GM12875 (cell line): ENCODE measurements around the gene IL18.
"Not testable (repeated sequence)": the region's sequence is repeated elsewhere in the genome, so short reads cannot be mapped to it uniquely, and the experiment has no call there.

ENCODE experiments used
- H3K4me3 ChIP-seq: one replicate; pipeline ENCODE4 v1.5.1; 2011; ENCODE audit warnings: low read depth, low read length, control low read depth
- TF ChIP-seq, protein P1 (sequence below): IDR thresholded peaks from 2 replicates; pipeline ENCODE4 v1.5.1; 2011; ENCODE audit warnings: low read depth, mild to moderate bottlenecking, control low read depth, inconsistent platforms, low read length, moderate library complexity, borderline replicate concordance; ENCODE audit not compliant: insufficient read depth

The IL18 gene

DNA sequence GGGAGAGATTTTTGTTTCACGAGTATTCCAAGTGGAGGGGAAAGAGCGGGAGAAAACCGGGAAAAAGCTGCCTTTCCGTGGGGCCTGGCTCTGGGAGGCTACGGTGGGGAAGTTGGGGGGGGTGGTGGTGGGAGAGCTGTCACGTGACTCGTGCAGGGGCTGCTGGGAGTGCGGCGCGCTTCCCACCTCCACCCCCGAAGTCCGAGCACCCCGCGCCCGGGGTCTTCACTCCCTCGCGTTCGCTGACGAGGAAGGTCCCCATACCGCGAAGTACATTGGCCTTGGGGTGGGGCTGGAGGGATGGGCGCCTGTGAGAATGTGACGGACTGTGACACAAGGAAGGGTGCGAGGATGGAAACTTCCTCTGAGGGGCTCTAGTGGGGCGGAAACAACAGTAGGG, 3.3 kb upstream of the IL18 start, which contains the start of gene TEX12:
TSS of gene TEX12 (plus strand) at position 228 of the 400 bp plus-strand sequence. CDS start 1,897 bp downstream, outside the sequence.
- TF ChIP-seq, protein P1, sequence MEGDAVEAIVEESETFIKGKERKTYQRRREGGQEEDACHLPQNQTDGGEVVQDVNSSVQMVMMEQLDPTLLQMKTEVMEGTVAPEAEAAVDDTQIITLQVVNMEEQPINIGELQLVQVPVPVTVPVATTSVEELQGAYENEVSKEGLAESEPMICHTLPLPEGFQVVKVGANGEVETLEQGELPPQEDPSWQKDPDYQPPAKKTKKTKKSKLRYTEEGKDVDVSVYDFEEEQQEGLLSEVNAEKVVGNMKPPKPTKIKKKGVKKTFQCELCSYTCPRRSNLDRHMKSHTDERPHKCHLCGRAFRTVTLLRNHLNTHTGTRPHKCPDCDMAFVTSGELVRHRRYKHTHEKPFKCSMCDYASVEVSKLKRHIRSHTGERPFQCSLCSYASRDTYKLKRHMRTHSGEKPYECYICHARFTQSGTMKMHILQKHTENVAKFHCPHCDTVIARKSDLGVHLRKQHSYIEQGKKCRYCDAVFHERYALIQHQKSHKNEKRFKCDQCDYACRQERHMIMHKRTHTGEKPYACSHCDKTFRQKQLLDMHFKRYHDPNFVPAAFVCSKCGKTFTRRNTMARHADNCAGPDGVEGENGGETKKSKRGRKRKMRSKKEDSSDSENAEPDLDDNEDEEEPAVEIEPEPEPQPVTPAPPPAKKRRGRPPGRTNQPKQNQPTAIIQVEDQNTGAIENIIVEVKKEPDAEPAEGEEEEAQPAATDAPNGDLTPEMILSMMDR = no peak

DNA sequence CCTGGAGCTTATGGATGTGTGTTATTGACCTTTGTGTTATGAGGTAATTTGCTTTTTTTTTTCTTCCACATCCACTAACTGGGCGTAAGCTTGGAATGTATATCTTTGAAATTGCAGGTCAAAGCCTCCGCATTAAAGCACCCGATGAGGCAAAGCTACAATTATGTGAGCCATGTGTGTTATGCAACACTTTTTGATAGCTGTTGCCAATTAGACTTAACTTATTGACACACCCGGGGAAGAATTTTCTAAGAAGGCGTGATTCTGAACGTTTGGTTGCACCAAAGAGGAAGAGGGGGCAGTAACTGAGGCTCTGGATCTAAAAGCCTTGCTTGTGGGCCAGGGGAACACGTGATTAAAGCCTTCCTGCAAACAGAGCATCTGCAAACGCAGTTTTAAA, 2.7 kb upstream of the IL18 start:
- TF ChIP-seq, protein P1 = no peak

More for the DNA sequence above, 3.3 kb upstream of the IL18 start, which contains the start of gene TEX12:
- no peak within 1 kb of the TSS for H3K4me3 ChIP-seq

DNA sequence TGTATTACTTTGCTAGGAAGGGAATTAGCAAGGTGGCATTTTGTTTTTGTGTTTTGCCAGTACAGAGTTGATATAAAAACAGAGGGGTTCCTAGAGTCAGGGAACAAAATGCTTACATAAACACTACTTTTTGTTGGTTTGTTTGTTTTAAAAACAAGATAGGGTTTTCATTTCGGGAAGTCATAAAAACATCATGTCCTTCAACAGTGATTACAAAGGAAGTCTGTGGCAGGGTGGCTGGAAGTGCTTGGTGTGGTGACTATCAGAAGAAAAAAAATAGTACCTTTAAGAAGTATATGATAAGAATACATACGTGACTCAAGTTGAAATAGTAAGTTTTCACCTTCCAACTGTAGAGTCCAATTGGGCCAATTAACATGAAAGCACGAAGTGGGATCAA, 1.2 kb upstream of the IL18 start:
- TF ChIP-seq, protein P1 = no peak
- H3K4me3 ChIP-seq = no peak overlapping the region

More for the DNA sequence above, 2.7 kb upstream of the IL18 start:
- no peak overlapping the region for H3K4me3 ChIP-seq

DNA sequence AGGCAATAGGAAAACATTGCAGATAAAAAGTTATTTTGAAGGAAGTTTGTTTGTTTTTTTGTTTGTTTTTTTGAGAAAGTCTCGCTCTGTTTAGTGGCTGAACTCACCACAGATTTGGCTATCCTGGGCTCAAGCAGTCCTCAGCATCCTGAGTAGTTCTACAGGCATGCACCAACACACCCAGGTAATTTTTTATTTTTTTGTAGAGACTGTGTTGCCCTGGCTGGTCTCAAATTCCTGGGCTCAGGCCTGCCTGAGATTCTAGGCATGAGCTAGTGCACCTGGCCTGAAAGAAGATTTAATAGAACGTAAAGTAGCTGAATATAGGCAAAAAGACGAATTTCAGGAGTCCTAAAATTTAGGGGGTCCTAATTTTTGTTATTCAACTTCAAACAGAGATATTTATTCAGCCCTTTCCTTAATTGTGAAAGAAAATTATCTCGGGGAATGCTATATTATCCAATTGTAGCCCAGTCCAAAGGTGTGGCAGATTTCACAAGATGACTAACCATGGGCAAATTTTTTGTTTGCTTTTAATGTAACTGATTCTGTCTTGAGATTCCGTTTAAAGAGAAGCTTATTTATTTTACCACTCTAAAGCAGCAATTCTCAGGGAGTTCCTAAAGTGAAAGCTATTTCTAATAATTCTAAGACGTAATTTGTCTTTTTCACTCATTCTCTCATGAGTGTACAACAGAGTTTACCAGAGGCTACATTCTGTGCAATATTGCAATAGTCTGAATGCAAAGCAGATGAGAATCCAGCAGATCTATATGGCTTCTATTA, 940 bp downstream of the IL18 start:
- no peak overlapping the region for H3K4me3 ChIP-seq
- TF ChIP-seq, protein P1 = no peak

DNA sequence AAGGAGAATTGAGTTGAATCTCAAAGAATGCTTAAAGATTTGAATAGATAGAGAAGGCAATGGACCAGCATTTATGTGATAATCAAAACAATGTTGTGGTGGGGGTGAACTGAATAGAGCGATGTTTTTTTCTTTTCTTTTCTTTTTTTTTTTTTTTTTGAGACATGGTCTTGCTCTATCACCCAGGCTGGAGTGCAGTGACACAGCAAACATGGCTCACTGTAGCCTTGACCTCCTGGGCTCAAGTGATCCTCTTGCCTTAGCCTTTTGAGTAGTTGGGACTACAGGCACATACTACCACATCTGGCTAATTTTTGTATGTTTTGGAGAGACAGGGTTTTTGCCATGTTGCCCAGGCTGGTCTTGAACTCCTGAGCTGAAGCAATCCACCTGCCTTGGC, 1.7 kb downstream of the IL18 start:
- not testable (repeated sequence) for H3K4me3 ChIP-seq

DNA sequence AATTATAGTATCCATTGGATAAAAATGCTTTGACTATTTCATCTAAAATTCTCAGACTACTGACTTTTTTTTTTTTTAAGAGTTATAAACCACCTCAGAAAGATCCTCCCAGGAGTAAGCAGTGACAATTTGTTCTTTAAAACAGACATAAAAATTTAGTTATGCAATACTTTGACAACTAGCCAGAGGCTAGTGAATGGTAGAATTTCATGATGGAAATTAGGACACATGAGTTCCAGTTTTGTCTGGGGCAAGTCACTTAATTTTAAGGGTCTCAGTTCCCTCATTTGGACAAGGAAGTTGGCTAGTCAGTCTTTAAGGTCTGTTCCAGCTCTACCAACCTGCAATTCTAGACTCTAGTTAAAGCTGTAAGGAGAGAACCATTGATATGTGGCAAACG, 2.9 kb downstream of the IL18 start:
- TF ChIP-seq, protein P1 = no peak
- no peak overlapping the region for H3K4me3 ChIP-seq

DNA sequence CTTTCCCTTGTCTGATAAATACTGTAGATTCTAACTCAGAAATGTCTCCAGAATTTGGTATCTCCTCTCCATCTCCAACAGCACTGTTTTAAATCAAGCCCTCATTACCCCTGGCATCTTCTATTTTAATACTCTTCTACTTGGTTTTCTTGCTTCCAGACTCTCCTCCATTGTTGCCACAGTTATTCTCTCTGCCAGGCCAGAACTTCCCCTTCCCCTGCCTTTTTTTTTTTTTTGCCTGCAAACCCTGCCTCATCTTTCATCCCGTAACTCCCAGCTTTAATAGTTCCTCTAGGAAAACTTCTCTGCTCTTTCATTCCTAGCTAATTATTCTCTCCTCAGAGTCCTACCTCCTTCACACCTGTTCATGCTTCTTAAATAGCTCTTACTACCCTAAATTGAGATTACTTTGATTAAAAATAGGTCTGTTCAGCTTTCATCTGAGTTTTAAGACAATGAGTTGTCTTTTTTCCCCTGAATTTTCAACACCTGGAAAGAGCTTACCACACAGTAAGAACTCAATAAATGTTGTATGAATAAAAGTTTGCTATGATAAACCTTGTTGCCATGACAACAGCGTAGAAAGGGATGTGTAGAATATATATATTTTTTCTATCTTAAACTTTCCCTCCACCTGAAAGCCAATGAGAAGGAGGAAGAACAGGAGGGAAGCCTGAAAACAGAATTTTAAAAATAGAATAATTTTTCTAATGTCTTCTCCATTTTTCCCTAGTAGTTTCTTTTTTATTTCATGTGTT, 3.6 kb downstream of the IL18 start:
- no peak overlapping the region for H3K4me3 ChIP-seq
- TF ChIP-seq, protein P1 = no peak
